HG03558 (cell line): Measurements from ENCODE around the gene CUL4A.
"Not testable (repeated sequence)": the region's sequence is repeated elsewhere in the genome, so short reads cannot be mapped to it uniquely, and the experiment has no call there.

Experiments
- ATAC-seq: cut with Tn5 transposase; IDR thresholded peaks from one replicate; pipeline ENCODE4 v1.9.1; 2021; ENCODE audit warnings: moderate number of reproducible peaks; ENCODE audit not compliant: unreplicated experiment; ENCODE audit errors: extremely low read depth

Gene CUL4A

GRCh38 chr13:113275387-113275786 lies 66.0 kb downstream of the CUL4A start:
- no peak for ATAC-seq

DNA sequence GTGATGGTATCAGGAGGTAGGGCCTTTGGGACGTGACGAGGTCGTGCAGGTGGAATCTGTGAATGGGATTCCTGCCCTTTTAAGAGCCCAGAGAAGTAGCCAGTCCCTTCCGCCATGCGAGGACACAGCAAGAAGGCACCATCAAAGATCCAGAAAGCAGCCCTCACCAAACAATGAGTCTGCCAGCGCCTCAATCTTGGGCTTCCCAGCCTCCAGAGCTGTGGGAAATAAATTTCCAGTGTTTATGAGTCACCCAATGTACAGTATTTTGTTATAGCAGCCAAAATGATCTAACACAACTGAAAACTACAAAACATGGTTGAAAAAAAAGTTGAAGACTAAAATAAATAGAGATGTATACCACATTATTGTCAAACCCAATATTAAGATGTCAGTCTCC lies 70.7 kb downstream of the CUL4A start:
- ATAC-seq, result no peak

DNA sequence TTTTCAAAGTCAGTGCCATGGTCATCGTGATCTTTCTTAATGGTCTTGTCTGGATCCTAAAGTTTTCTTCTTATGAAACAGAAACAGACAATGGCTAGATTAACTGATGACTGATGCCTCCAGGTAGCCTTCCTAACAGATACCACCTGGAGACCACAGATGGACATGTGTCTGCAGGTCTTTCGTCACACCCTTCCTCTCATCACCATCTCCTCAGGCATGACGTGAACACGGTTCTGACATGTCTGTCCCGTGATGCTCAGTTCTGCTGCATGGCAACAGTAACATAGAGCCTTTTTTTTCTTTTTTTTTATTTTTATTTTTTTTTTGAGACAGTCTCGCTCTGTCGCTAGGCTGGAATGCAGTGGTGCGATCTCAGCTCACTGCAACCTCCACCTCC lies 74.5 kb downstream of the CUL4A start:
- no peak for ATAC-seq

DNA sequence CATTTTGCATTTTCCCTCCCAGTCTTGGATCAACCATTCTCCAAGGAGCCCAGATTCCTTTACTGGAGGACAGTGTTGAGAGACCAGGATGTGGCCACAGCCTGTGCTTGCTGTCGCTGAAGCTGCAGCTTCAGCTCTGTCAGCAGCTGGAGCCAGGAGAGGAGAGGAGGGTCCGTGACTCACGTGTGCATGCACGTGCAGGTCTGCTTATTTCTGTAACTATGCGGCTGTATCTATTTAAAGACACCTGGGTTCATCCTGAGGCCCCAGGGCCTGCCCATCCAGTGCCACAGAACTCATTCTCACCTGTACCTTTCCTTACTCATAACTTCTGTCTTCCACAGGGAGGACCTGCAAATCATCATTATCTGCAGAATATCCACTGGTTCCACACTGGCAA lies 79.5 kb downstream of the CUL4A start:
- no peak for ATAC-seq

GRCh38 chr13:113291129-113291528 lies 81.7 kb downstream of the CUL4A start:
- ATAC-seq, result no peak

DNA sequence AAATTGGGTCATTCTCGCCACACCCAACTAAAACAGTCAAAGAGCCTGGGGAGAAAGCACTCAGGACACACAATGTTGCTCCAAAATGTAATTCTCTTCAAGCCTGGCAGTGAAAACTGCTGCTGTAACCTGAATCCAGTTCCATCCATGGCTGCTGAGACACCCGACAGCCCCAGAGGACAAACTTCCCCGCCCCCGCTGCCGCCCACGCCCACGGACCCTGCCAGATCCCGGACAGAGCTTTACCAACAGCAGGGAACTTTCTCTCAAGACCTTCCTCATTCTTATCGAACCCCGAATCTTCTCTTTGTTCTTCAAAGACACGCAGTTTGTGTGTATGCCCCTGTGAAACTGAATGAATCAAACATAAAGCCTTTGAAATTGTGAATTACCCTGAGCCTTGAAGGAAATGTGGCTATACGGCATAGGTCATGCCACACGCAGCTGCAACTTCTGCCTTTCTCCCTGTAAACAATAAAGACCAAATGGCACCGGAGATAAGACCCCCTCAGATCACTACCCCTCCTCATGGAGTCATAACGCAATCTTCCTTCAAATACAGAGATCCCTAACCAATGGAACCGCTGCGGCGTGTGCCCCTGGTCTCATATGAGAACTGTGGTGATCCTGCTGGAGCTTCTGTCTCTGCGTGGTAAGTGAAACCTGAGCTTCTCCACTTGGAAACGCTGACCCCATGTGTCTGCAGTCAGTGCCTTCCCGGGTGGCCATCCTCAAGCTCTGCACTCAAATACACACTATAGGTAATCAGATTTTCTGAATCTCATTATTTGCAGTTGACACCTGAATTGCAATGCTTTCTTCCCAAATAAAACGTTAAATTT lies 82.8 kb downstream of the CUL4A start:
- no peak for ATAC-seq

DNA sequence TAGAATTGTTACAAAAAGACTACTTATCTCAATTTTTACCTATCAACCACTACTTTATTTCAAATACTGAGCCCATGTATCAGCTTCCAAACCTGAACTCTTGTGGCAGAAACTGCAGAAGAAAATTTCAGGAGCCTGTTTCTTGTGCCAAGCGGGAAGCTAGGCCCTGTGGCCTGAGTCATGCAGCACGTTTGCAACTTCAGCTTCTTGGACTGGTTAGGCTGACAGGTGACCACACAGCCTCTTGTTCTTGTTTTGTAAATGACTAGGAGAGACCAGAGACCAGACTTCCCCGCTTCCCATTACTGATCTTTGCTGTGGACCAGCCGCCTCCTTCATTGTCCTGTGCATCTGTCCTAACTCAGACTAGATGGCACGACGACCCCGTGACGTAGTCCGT lies 84.3 kb downstream of the CUL4A start:
- no peak for ATAC-seq

- ATAC-seq, result no peak
Measured at GRCh38 chr13:113295776-113296175, 86.4 kb downstream of the CUL4A start.

GRCh38 chr13:113296823-113297369 lies 87.5 kb downstream of the CUL4A start, which contains the start of gene LAMP1:
Gene LAMP1, plus strand, starts transcription at chr13:113297239. Its CDS starts 196 bp downstream, at chr13:113297435.
- ATAC-seq, result peak; percentile 47

GRCh38 chr13:113297370-113298042 lies 88.1 kb downstream of the CUL4A start:
- ATAC-seq, result peak; percentile 16

GRCh38 chr13:113298043-113298945 lies 88.9 kb downstream of the CUL4A start:
- no peak for ATAC-seq

DNA sequence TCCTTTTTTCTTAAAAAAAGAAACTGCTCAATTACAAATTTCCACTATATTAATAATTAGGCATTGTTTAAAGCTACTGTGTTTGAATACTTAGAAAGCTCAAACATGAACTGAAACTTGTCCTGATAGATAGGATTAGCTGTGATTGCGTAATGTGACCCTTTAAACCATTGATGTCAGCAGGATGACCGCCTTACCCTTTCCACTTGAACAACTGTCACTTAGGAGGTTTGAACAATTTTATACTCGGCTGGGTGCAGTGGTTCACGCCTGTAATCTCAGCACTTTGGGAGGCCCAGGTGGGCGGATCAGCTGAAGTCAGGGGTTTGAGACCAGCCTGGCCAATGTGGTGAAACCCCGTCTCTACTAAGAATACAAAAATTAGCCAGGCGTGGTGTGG lies 90.5 kb downstream of the CUL4A start:
- ATAC-seq, result no peak

DNA sequence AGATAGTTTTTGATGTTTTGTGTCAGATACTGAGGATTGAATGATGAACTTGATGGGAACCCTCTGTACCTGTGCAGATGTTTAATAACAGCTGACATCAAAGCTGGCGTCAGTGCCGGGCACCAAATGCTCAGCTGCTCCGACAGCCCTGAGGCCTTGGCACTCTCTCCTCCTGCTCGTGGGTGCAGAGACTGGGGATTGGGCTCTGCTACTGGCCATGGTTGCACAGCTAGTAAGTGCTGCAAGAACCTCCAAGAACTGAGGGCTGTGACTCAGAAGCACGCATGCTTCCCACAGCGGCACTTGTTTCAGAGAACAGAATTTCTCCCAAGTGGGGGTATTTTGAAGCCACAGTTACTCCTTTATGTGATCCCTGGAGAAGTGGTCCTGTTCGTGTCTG lies 93.6 kb downstream of the CUL4A start:
- no peak for ATAC-seq

DNA sequence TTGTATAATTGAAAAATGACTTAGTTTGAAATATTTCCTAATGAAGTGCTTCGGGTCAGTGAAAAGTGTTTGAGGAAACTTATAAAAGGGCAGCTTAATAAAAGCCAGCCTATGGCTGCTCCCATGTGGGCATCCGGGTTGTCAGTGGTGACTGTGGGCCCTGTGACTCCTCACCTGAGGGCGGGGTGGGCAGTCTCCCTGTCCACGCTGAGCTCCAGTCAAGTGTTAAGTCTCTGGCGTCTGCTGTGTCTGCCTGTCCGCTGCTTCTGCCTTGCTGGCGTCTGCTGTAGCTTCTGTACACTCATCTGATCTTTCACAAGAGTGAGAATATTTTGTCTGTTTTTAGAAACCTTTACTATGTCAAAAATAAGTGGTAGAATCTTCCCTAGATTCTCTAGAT lies 94.7 kb downstream of the CUL4A start:
- no peak for ATAC-seq

DNA sequence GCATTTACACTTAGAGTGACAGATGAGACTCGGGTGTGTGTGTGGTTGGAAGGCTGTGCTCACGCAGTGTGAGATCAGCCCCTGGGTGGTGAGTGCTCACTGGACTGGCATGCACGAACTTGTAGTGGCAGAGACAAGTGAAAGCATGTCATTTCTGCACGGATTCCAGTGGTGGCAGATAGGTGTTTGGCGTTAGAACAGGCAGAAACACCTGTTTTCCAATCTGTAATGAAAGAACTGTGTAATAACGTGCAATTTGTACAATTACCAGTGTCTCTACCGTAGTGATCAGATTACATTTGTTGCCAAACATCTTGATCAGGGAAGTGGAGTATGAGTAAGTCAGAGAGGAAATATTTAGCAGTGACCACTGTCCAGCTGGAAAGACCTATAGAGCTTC lies 95.8 kb downstream of the CUL4A start:
- no peak for ATAC-seq

DNA sequence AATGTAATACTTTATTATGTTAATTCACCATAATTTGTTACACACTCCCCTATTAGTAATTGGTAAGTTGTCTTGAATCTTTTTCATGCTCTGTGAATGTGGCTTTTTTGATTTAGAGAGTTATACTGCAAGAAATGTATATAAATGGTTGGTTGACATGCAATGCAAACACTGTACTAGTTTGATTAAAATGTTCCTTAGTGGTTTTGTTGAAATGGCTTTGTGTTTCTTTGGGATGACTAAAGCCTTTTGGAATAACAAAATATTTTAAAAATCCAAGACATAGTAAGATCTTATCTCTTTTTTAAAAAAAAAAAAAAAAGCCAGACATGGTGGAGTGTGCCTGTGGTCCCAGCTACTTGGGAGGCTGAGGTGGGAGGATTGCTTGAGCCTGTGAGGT lies 98.1 kb downstream of the CUL4A start:
- ATAC-seq, result no peak

GRCh38 chr13:113309473-113309872 lies 100.1 kb downstream of the CUL4A start:
- ATAC-seq, result no peak

DNA sequence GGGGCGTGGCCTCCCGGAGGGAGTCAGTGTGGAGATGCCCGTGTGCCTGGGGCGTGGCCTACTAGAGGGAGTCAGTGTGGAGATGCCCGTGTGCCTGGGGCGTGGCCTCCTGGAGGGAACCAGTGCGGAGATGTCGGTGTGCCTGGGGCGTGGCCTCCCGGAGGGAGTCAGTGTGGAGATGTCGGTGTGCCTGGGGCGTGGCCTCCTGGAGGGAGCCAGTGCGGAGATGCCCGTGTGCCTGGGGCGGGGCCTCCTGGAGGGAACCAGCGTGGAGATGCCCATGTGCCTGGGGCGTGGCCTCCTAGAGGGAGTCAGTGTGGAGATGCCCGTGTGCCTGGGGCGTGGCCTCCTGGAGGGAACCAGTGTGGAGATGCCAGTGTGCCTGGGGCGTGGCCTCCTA lies 104.7 kb downstream of the CUL4A start:
- not testable (repeated sequence) for ATAC-seq

DNA sequence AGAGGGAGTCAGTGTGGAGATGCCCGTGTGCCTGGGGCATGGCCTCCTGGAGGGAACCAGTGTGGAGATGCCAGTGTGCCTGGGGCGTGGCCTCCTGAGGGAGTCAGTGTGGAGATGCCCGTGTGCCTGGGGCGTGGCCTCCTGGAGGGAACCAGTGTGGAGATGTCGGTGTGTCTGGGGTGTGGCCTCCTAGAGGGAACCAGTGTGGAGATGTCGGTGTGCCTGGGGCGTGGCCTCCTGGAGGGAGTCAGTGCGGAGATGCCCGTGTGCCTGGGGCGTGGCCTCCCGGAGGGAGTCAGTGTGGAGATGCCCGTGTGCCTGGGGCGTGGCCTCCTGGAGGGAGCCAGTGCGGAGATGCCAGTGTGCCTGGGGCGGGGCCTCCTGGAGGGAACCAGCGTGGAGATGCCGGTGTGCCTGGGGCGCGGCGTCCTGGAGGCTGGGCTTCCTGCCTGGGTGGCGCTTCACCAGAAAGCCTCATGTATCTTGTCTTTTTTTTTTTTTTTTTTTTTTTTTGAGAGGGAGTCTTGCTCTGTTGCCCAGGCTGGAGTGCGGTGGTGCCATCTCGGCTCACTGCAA lies 105.6 kb downstream of the CUL4A start:
- not testable (repeated sequence) for ATAC-seq

GRCh38 chr13:113315992-113316391 lies 106.6 kb downstream of the CUL4A start:
- ATAC-seq, result no peak
